Measurements from ENCODE around the gene SLU7.

Gene SLU7
- 84.6 to 102 (median 98.9) reads per million in 3 donors for total RNA-seq

DNA sequence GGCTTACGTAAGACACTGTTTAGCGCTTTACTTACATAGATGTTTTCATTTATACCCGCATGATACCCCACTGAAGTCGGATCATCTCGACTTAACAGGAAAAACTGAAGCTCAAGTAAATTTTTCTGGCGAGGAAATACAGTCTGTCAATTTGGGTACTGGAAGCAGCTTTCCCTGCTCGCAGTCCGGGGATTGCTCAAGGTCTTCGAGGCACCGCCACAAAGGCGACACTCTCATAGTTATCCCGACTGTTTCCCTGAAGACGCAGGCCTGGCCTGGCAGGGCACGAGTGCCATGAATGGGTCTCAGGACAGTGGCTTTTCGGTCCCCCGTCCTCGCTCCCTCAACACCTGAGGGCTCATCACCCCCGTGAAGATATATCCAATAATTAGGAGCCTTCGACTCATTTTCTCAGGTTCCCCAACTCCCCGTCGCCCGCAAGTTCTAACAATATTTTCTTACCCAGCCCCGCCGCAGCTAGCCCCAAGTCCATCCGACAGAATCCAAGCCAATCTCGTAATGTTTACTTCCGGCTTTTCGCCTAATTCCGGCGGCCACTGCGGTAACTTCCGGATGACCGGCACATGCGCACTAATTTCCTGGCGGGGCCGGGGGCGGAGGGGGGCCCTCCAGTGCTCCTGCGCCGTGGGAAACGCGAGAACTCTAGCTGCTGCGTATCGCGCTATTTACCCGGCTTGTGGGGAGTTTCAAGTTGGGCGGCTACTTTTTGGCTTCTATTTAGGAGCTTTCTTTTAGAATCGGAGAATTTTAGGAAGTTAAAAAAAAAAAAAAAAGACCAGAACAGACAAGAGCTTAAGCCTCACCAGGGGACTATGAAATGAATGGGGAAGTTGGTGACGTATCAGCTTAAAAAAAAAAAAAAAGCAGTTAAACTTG lies at the start of gene SLU7:
Gene SLU7 (minus strand): TSS at position 521 of the 897 bp plus-strand sequence. CDS start 3,787 bp downstream, outside the sequence.
- H3K4me3 ChIP-seq (ENCODE audit: insufficient read depth, low read depth, low read length, poor library complexity, severe bottlenecking), result peak within 1 kb of the TSS; percentile 90
- H3K27ac ChIP-seq (ENCODE audit: insufficient read depth, low read length, poor library complexity, severe bottlenecking), result peak within 1 kb of the TSS; percentile 86
- no peaks in the 10 kb centered on the region for H3K9me3 ChIP-seq (ENCODE audit: control insufficient read depth, low read length)
- DNase-seq, result peak; percentile 86 to 90 (median 86)
- no peaks in the 10 kb centered on the region for H3K36me3 ChIP-seq (ENCODE audit: control insufficient read depth, insufficient read depth, low read length)
- H3K27me3 ChIP-seq (replicated peaks; ENCODE audit: control insufficient read depth, insufficient read depth, low read length, poor library complexity, severe bottlenecking), result no peaks in the 10 kb centered on the region
- peaks cover 19% of the 10 kb centered on the region for H3K4me1 ChIP-seq (ENCODE audit: control insufficient read depth, insufficient read depth, low read length, poor library complexity, severe bottlenecking)

DNA sequence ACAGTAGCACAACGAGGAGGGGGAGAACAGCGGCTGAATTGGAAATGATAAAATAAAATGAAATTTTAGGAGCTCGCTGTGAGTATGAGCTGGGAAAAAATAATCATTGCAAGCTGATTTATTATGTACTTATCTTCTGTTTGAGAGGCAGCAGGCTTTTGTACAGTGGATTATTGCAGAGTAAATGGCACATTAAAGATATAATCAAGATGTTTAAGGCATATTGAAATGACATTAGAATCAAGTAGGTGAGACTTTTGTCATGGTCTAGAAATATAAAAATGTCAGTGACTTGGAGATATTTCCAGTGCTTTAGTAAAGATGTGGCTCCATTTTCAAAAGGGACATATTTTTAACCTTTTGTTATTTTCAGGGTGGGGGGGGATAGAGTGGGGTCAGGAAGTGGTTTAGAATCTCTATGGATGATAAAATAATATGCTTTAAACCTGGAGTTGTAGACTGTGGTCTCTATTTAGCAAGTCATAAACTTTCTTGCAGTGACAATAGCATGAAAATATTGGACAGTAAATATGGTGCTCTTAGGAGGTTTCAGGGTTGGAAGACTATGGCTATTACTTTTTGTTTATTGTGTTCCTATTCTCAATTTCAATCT lies 49.6 kb upstream of the SLU7 start:
- no peak for DNase-seq
- H3K4me3 ChIP-seq (ENCODE audit: insufficient read depth, low read depth, low read length, poor library complexity, severe bottlenecking), result peak overlapping the region; percentile 63
- H3K36me3 ChIP-seq (ENCODE audit: control insufficient read depth, insufficient read depth, low read length), result no peaks in the 10 kb centered on the region
- no peaks in the 10 kb centered on the region for H3K27me3 ChIP-seq (replicated peaks; ENCODE audit: control insufficient read depth, insufficient read depth, low read length, poor library complexity, severe bottlenecking)
- H3K27ac ChIP-seq (ENCODE audit: insufficient read depth, low read length, poor library complexity, severe bottlenecking), result peak overlapping the region; percentile 71
- peaks cover 24% of the 10 kb centered on the region for H3K4me1 ChIP-seq (ENCODE audit: control insufficient read depth, insufficient read depth, low read length, poor library complexity, severe bottlenecking)
- no peaks in the 10 kb centered on the region for H3K9me3 ChIP-seq (ENCODE audit: control insufficient read depth, low read length)

DNA sequence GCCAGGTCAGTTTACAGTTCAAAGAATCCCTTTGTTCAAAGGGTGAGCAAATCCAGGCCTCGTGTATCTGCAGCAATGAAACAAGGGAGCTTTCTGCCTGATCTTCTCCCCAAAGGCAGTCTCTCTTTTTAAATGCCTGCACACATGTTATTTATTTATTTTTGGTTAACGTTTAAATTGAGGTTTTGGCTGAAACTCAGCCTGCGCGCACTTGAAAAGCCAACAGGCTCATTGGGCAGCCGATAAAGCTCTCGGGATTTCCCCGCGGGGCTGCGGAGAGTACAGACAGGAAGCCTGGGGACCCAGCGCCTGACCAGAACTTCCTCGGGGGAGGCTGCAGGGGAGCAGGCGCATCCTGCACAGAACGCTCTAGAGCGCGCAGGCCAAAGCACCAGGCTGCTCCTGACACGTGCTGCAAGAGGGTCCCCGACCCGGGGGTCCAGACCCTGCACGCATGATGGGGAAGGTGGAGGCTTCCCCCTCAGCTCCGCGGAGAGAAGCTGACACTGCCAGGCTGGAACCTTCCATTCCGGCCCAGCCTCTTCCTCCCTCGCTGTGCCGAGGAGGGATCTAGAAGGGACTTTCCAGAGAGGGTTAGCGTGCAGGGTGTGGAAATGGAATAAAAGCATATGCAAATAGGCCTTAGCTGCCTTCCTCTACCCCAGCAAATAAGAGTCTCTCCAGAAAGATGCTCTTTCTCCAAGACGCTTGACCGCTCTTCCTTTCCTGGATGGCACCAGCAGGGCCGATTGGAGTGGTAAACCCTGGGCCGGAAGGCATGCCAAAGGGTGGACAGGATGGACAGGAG lies 48.9 kb upstream of the SLU7 start:
- Histone ChIP-seq H3K4me3 (ENCODE audit: insufficient read depth, low read depth, low read length, poor library complexity, severe bottlenecking) (peak overlapping the region; percentile 63), H3K9me3 (ENCODE audit: control insufficient read depth, low read length) (no peaks in the 10 kb centered on the region), H3K4me1 (ENCODE audit: control insufficient read depth, insufficient read depth, low read length, poor library complexity, severe bottlenecking) (peaks cover 24% of the 10 kb centered on the region), H3K27me3 (replicated peaks; ENCODE audit: control insufficient read depth, insufficient read depth, low read length, poor library complexity, severe bottlenecking) (no peaks in the 10 kb centered on the region), H3K36me3 (ENCODE audit: control insufficient read depth, insufficient read depth, low read length) (no peaks in the 10 kb centered on the region), H3K27ac (ENCODE audit: insufficient read depth, low read length, poor library complexity, severe bottlenecking) (peak overlapping the region; percentile 71)
- peak; percentile 69 to 77 (median 71) for DNase-seq

DNA sequence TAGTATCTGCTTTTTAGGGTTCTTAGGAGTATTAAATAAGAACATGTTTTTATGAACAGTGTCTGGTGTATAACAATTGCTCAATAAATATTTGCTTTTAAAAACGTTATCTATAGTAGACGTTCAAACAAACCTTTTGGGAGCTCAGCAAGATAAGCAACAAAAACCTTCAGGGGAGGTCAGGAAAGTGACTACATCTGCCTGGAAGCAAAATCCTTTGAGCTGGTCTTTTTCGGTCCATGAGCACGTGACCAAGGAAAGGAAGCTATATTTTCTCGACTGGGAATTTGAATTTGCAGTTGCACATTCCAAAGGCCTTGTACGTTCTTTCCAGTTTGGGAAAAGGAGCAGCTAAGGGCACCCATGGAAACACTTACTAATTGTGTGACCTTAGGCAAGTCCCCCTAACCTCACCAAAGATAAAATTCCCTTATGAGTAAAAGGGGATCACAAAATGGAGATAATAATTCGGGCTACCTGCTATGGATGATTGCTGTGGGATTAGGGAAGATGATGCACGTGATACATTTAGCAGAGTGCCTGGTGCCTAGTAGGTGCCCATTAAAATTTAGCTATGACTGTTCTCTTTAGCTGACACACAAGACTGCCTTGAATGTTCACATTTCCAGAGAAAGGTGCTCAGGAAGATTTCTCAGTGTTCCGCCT lies 48.1 kb upstream of the SLU7 start:
- no peak for DNase-seq
- peak overlapping the region; percentile 63 for H3K4me3 ChIP-seq (ENCODE audit: insufficient read depth, low read depth, low read length, poor library complexity, severe bottlenecking)
- H3K27me3 ChIP-seq (replicated peaks; ENCODE audit: control insufficient read depth, insufficient read depth, low read length, poor library complexity, severe bottlenecking), result no peaks in the 10 kb centered on the region
- H3K27ac ChIP-seq (ENCODE audit: insufficient read depth, low read length, poor library complexity, severe bottlenecking), result peak overlapping the region; percentile 71
- no peaks in the 10 kb centered on the region for H3K36me3 ChIP-seq (ENCODE audit: control insufficient read depth, insufficient read depth, low read length)
- H3K4me1 ChIP-seq (ENCODE audit: control insufficient read depth, insufficient read depth, low read length, poor library complexity, severe bottlenecking), result peaks cover 24% of the 10 kb centered on the region
- H3K9me3 ChIP-seq (ENCODE audit: control insufficient read depth, low read length), result no peaks in the 10 kb centered on the region

DNA sequence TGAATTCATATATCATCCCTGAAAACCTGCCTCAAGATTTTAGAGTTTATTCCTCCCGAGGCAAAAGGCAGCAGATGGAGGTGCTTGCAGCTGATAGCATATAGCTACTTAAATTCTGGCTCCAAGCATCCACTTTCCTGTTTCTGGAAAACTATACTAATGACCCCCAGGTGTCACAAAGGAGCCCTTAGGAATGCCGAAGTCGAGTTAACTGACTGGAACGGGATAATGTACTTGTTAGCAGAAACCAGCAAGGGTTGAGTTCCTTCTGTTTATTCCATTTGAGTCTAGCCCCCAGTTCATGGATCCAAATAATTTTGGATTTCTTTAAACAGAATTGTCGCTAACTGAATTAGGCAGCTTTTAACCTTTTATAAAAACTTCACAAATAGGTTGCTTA lies 47.2 kb upstream of the SLU7 start:
- H3K4me3 ChIP-seq (ENCODE audit: insufficient read depth, low read depth, low read length, poor library complexity, severe bottlenecking), result no peak overlapping the region
- no peak overlapping the region for H3K27ac ChIP-seq (ENCODE audit: insufficient read depth, low read length, poor library complexity, severe bottlenecking)
- no peak for DNase-seq
- H3K4me1 ChIP-seq (ENCODE audit: control insufficient read depth, insufficient read depth, low read length, poor library complexity, severe bottlenecking), result peaks cover 18% of the 10 kb centered on the region
- H3K27me3 ChIP-seq (replicated peaks; ENCODE audit: control insufficient read depth, insufficient read depth, low read length, poor library complexity, severe bottlenecking), result no peaks in the 10 kb centered on the region
- no peaks in the 10 kb centered on the region for H3K9me3 ChIP-seq (ENCODE audit: control insufficient read depth, low read length)
- H3K36me3 ChIP-seq (ENCODE audit: control insufficient read depth, insufficient read depth, low read length), result no peaks in the 10 kb centered on the region

DNA sequence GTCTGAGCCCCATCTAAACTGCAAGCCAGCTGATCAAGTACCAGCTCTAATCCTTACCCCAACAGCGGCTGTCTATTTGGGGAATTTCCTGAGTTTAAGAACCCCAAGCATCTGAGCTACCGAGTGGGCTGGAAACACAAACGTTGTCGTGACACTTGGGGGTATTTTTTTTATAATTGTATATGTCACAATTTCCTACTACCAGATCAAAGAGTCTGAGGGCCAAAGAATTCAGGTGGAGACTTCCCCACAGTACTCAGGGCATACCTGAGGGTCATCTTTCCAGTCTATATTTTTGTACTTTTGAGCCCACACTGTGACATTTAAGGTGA lies 45.6 kb upstream of the SLU7 start:
- DNase-seq, result no peak
- Histone ChIP-seq H3K27me3 (replicated peaks; ENCODE audit: control insufficient read depth, insufficient read depth, low read length, poor library complexity, severe bottlenecking) (no peaks in the 10 kb centered on the region), H3K4me1 (ENCODE audit: control insufficient read depth, insufficient read depth, low read length, poor library complexity, severe bottlenecking) (peaks cover 18% of the 10 kb centered on the region), H3K9me3 (ENCODE audit: control insufficient read depth, low read length) (no peaks in the 10 kb centered on the region), H3K36me3 (ENCODE audit: control insufficient read depth, insufficient read depth, low read length) (no peaks in the 10 kb centered on the region), H3K27ac (ENCODE audit: insufficient read depth, low read length, poor library complexity, severe bottlenecking) (no peak overlapping the region), H3K4me3 (ENCODE audit: insufficient read depth, low read depth, low read length, poor library complexity, severe bottlenecking) (no peak overlapping the region)

DNA sequence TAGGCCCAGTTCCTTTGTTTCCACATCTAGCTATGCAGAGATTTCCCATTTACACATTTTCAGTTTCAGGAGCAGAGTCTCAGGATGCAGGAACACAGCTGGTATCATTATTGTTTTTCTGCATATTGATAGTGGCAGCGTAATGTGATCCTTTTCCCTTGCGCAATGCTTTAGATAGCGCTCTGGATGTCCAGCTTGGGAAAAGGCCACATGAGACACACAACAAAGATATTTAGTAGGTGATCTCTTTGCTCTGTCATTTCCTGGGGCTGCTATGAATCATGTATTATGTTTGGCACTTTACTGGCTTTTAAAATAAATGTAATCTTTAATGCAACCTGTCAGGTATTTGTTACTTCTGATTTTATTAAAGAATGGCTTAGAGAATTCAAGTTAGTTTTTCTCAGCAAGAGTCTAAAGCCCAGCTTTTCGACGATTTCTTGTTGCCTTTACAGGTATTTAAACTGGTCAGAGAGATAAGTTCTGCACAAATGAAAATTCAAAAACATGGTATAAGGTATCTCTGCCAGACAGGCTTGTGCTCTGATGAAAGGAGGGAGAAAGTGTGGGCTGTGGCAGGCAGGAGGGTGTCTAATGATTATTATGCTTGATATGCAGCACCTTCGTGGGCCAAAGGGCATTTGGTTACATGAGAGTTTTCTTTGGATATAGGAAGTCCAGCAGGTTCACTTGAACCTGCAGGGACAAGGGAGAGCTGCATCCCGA lies 45.0 kb upstream of the SLU7 start:
- H3K27me3 ChIP-seq (replicated peaks; ENCODE audit: control insufficient read depth, insufficient read depth, low read length, poor library complexity, severe bottlenecking), result no peaks in the 10 kb centered on the region
- H3K9me3 ChIP-seq (ENCODE audit: control insufficient read depth, low read length), result no peaks in the 10 kb centered on the region
- DNase-seq, result no peak
- H3K36me3 ChIP-seq (ENCODE audit: control insufficient read depth, insufficient read depth, low read length), result no peaks in the 10 kb centered on the region
- H3K4me3 ChIP-seq (ENCODE audit: insufficient read depth, low read depth, low read length, poor library complexity, severe bottlenecking), result no peak overlapping the region
- no peak overlapping the region for H3K27ac ChIP-seq (ENCODE audit: insufficient read depth, low read length, poor library complexity, severe bottlenecking)
- peaks cover 18% of the 10 kb centered on the region for H3K4me1 ChIP-seq (ENCODE audit: control insufficient read depth, insufficient read depth, low read length, poor library complexity, severe bottlenecking)

DNA sequence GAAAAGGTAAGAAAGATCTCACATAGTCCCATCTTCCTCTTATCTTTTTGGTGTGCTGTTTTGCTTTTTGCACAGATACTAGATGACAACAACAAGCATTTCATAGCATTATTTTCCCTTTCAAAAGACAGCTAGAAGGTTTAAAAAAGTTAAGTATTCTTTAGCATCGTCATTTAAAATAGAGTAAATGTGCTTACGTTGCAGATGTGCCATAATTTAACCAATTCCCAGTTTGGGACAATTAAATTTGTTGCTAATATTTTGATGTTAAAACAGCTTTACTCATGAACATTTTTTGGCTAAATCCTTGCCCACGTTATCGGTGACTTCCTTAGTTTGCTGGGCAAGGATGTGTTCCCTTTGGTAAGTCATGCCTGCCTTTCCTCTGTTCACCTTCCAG lies 44.3 kb upstream of the SLU7 start:
- Histone ChIP-seq H3K4me3 (ENCODE audit: insufficient read depth, low read depth, low read length, poor library complexity, severe bottlenecking) (no peak overlapping the region), H3K4me1 (ENCODE audit: control insufficient read depth, insufficient read depth, low read length, poor library complexity, severe bottlenecking) (peaks cover 14% of the 10 kb centered on the region), H3K27me3 (replicated peaks; ENCODE audit: control insufficient read depth, insufficient read depth, low read length, poor library complexity, severe bottlenecking) (no peaks in the 10 kb centered on the region), H3K27ac (ENCODE audit: insufficient read depth, low read length, poor library complexity, severe bottlenecking) (no peak overlapping the region), H3K36me3 (ENCODE audit: control insufficient read depth, insufficient read depth, low read length) (no peaks in the 10 kb centered on the region), H3K9me3 (ENCODE audit: control insufficient read depth, low read length) (no peaks in the 10 kb centered on the region)
- no peak for DNase-seq

DNA sequence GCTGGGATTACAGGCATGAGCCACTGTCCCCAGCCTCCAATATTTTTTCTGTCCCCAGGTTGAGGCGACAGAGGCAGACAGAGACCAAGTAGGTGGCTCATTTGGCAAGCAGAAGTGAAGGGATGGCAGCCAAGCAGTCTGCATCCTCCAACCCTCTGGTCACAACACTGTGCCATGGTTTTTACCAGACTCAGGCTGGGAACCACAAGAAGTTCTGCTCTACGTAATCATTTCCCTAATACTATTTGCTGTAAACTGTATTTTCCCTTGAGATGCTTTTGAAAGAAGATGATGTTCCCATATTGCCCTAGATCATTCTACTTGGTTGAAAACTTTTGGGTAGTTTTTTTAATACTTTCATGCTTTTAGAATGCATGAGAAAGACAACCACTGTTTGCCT lies 43.3 kb upstream of the SLU7 start:
- Histone ChIP-seq H3K36me3 (ENCODE audit: control insufficient read depth, insufficient read depth, low read length) (no peaks in the 10 kb centered on the region), H3K9me3 (ENCODE audit: control insufficient read depth, low read length) (no peaks in the 10 kb centered on the region), H3K27me3 (replicated peaks; ENCODE audit: control insufficient read depth, insufficient read depth, low read length, poor library complexity, severe bottlenecking) (no peaks in the 10 kb centered on the region), H3K4me1 (ENCODE audit: control insufficient read depth, insufficient read depth, low read length, poor library complexity, severe bottlenecking) (peaks cover 9% of the 10 kb centered on the region), H3K4me3 (ENCODE audit: insufficient read depth, low read depth, low read length, poor library complexity, severe bottlenecking) (no peak overlapping the region), H3K27ac (ENCODE audit: insufficient read depth, low read length, poor library complexity, severe bottlenecking) (no peak overlapping the region)
- DNase-seq, result no peak

All from effector memory CD4-positive, alpha-beta T cell (primary cell).